Endothelial cell of umbilical vein (primary cell): ENCODE measurements around the gene RAMP2. TPM values are rescaled to one million over a fixed set of nuclear protein-coding genes. Genes with fewer than 3 reads are reported as not detected.

Experiments
- BruUV-seq: library from RNA; stranded (reverse); fragments of 400-500 nt; replicated peaks from 2 replicates; lab custom pipeline; 2021; lab: Mats Ljungman, UMichigan
- CTCF ChIA-PET: fragments of 300-600, 350-600 bp; sonication (Branson Sonifier 250); formaldehyde crosslinking; loops from one replicate; lab custom pipeline; 2021; ENCODE audit warnings: antibody characterized with exemption, inconsistent platforms; lab: Charles Lee
- POLR2A ChIA-PET: fragments of 300-600, 350-600 bp; sonication (Branson Sonifier 250); formaldehyde crosslinking; loops from one replicate; lab custom pipeline; 2021; ENCODE audit warnings: antibody characterized with exemption, inconsistent platforms; lab: Charles Lee
- DNase-seq: peaks from one replicate; pipeline ENCODE4 v3.0.0-alpha.2; 2011; ENCODE audit warnings: low read depth, low spot score
- FAIRE-seq: peaks from 2 replicates; lab custom pipeline; 2011; peaks lifted over from hg19 to GRCh38; lab: Jason Lieb, UNC
- H2AFZ ChIP-seq: 2 replicates; pipeline ENCODE4 v1.6.0; 2012; ENCODE audit warnings: low read depth, low read length, control low read depth, inconsistent platforms
- H3K27ac ChIP-seq: 2 replicates; pipeline ENCODE4 v1.5.1; 2011; ENCODE audit warnings: low read depth, mild to moderate bottlenecking, control low read depth, low read length, moderate library complexity; ENCODE audit not compliant: insufficient read depth
- H3K27me3 ChIP-seq, 2 experiments: 2 replicates each; pipeline versions ENCODE4 v1.6.0 to v1.6.1; 2011; ENCODE audit warnings: low read length in 2 of 2, mixed read lengths in 1 of 2; ENCODE audit not compliant: control insufficient read depth in 2 of 2, insufficient read depth in 2 of 2
- H3K36me3 ChIP-seq, 2 experiments: 2 replicates in 1 of 2; 3 replicates in 1 of 2; pipeline ENCODE4 v1.5.1; 2011; ENCODE audit warnings: low read length in 2 of 2, mild to moderate bottlenecking in 1 of 2, moderate library complexity in 1 of 2; ENCODE audit not compliant: control insufficient read depth in 2 of 2, insufficient read depth in 2 of 2; ENCODE audit errors: extremely low read depth in 1 of 2
- H3K4me1 ChIP-seq: 3 replicates; pipeline ENCODE4 v1.5.1; 2011; ENCODE audit warnings: mild to moderate bottlenecking, low read length; ENCODE audit not compliant: control insufficient read depth, insufficient read depth; ENCODE audit errors: extremely low read depth
- H3K4me2 ChIP-seq: 2 replicates; pipeline ENCODE4 v1.6.1; 2011; ENCODE audit warnings: low read length, control low read depth, mixed read lengths; ENCODE audit not compliant: insufficient read depth
- H3K4me3 ChIP-seq, 3 experiments: fragments of 200-600 bp in 1 of 3; sonication (generic), shearing (Covaris generic) in 1 of 3; replicated peaks in 1 of 3; 2 replicates each; pipeline ENCODE4 v1.5.1; 2011 to 2016; ENCODE audit warnings: control low read depth in 3 of 3, low read length in 3 of 3, mild to moderate bottlenecking in 2 of 3, inconsistent platforms in 1 of 3, low read depth in 1 of 3, moderate library complexity in 1 of 3; ENCODE audit not compliant: insufficient read depth in 1 of 3
- H3K79me2 ChIP-seq: 2 replicates; pipeline ENCODE4 v1.6.0; 2012; ENCODE audit warnings: low read length, inconsistent platforms; ENCODE audit not compliant: control insufficient read depth, insufficient read depth
- H3K9ac ChIP-seq: replicated peaks from 2 replicates; pipeline ENCODE3; 2011; ENCODE audit warnings: low read length, control low read depth; ENCODE audit not compliant: insufficient read depth; ENCODE audit errors: extremely low read depth
- H3K9me1 ChIP-seq: replicated peaks from 3 replicates; pipeline ENCODE4 v1.6.0; 2011; ENCODE audit warnings: mild to moderate bottlenecking, low read length; ENCODE audit not compliant: control insufficient read depth, insufficient read depth; ENCODE audit errors: extremely low read depth
- H3K9me3 ChIP-seq: replicated peaks from 2 replicates; pipeline ENCODE4 v1.5.1; 2012; ENCODE audit warnings: low read length, inconsistent platforms; ENCODE audit not compliant: control insufficient read depth, insufficient read depth
- H4K20me1 ChIP-seq: replicated peaks from 2 replicates; pipeline ENCODE3; 2011; ENCODE audit warnings: mild to moderate bottlenecking, low read length; ENCODE audit not compliant: control insufficient read depth, insufficient read depth; ENCODE audit errors: extremely low read depth
- EZH2 ChIP-seq: IDR thresholded peaks from 2 replicates; pipeline ENCODE4 v1.6.1; 2012; ENCODE audit warnings: borderline replicate concordance, low read depth, mild to moderate bottlenecking, moderate library complexity, low read length, inconsistent platforms; ENCODE audit not compliant: severe bottlenecking
- FOS ChIP-seq: IDR thresholded peaks from 2 replicates; pipeline ENCODE4 v1.6.1; 2011; ENCODE audit warnings: mild to moderate bottlenecking, low read length, moderate library complexity, borderline replicate concordance; ENCODE audit not compliant: insufficient read depth
- GATA2 ChIP-seq: IDR thresholded peaks from 2 replicates; pipeline ENCODE4 v1.7.0; 2011; ENCODE audit warnings: low read depth, mild to moderate bottlenecking, moderate library complexity, mixed read lengths, low read length; ENCODE audit not compliant: insufficient read length, insufficient read depth
- JUN ChIP-seq: IDR thresholded peaks from 2 replicates; pipeline ENCODE4 v1.6.1; 2011; ENCODE audit warnings: borderline replicate concordance, low read depth; ENCODE audit not compliant: insufficient read length, insufficient read depth
- MYC ChIP-seq: IDR thresholded peaks from one replicate; pipeline ENCODE4 v1.6.1; 2011; ENCODE audit warnings: mild to moderate bottlenecking, low read depth, low read length
- POLR2A ChIP-seq: IDR thresholded peaks from 2 replicates; pipeline ENCODE4 v1.6.1; 2012; ENCODE audit warnings: low read depth, mild to moderate bottlenecking, control low read depth, low read length
- POLR2AphosphoS5 ChIP-seq: IDR thresholded peaks from 2 replicates; pipeline ENCODE4 v1.6.1; 2012; ENCODE audit warnings: low read depth, mild to moderate bottlenecking, control low read depth, low read length, moderate library complexity; ENCODE audit not compliant: insufficient read depth
- dilution Hi-C: fragments of 300-500 bp; cut with MboI; formaldehyde crosslinking; loops from one replicate; pipeline ENCODE4 v1.15.0; 2019; ENCODE audit warnings: low sequenced_read_pairs; ENCODE audit not compliant: extremely low pct_ligation_motif_present
- intact Hi-C: fragments of 100-400 bp; cut with micrococcal nuclease; formaldehyde crosslinking; loops from one replicate; pipeline ENCODE4 v1.10.0; 2022
- polyA plus RNA-seq, 4 experiments: library from polyadenylated mRNA; depleted of rRNA in 3 of 4; stranded (reverse) in 3 of 4; unstranded in 1 of 4; fragments of >200 nt; gene quantifications; 2 replicates each; pipeline versions ENCODE4 v1.2.1 to v1.2.3, GENCODE V29; 2011 to 2012; ENCODE audit warnings: missing spikeins in 1 of 4
- total RNA-seq: library from RNA; stranded (reverse); gene quantifications from 2 replicates; pipeline ENCODE4 v1.2.3, GENCODE V29; 2021
- TF ChIP-seq, protein P1 (sequence below): IDR thresholded peaks from 2 replicates; pipeline ENCODE4 v1.6.1; 2011; ENCODE audit not compliant: insufficient read depth, insufficient read length
- TF ChIP-seq, protein P2 (sequence below), 2 donors: IDR thresholded peaks; 1 replicate in 1 of 2; 2 replicates in 1 of 2; pipeline ENCODE4 v1.5.1; 2011; ENCODE audit warnings: low read length in 2 of 2, mild to moderate bottlenecking in 2 of 2, moderate library complexity in 2 of 2, control low read depth in 1 of 2, inconsistent platforms in 1 of 2, low read depth in 1 of 2; ENCODE audit not compliant: insufficient read depth in 1 of 2; ENCODE audit errors: extremely low read depth in 1 of 2

Gene RAMP2
- total and polyA plus RNA-seq, 2 donors (not counting 3 experiments of a cell fraction or from before 2014, with no cell fraction given) = 106 to 192 TPM

DNA sequence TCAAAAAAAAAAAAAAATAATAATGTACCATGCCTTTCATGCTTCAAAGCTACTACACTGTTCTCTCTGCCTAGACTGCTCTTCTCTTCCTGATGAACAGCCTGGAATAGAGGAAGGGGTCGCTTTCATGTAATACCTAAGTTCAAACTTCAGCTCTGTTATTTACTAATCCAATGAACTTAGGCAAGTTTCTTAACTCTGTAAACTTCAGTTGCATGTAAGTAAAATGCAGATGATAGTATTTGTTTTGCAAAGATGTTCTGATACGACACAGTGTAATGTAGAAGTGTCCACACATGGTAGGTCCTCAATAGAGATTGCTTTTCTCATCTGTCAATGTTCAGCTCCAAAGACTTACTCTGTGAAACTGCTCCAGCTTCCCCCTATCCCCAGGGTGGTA lies 30.9 kb downstream of the RAMP2 start:
- intact Hi-C loops (no loop called here), dilution Hi-C loops (no loop called here)
- no peaks in the 10 kb centered on the region for H3K9me1 ChIP-seq
- no peak for FAIRE-seq
- peaks cover 0 to 2% of the 10 kb centered on the region in 2 experiments for H3K36me3 ChIP-seq
- no peaks in the 10 kb centered on the region for H4K20me1 ChIP-seq
- no TSS peak for BruUV-seq
- H3K27ac ChIP-seq = no peak overlapping the region
- no peaks in the 10 kb centered on the region for H3K27me3 ChIP-seq
- no peak overlapping the region for H2AFZ ChIP-seq
- H3K79me2 ChIP-seq = no peaks in the 10 kb centered on the region
- H3K4me1 ChIP-seq = peaks cover under 1% of the 10 kb centered on the region
- TF ChIP-seq EZH2 (no peak), FOS (no peak), POLR2A (no peak), MYC (no peak), GATA2 (no peak), JUN (no peak), POLR2AphosphoS5 (no peak)
- TF ChIP-seq, protein P1, sequence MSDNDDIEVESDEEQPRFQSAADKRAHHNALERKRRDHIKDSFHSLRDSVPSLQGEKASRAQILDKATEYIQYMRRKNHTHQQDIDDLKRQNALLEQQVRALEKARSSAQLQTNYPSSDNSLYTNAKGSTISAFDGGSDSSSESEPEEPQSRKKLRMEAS = no peak
- TF ChIP-seq, protein P2, sequence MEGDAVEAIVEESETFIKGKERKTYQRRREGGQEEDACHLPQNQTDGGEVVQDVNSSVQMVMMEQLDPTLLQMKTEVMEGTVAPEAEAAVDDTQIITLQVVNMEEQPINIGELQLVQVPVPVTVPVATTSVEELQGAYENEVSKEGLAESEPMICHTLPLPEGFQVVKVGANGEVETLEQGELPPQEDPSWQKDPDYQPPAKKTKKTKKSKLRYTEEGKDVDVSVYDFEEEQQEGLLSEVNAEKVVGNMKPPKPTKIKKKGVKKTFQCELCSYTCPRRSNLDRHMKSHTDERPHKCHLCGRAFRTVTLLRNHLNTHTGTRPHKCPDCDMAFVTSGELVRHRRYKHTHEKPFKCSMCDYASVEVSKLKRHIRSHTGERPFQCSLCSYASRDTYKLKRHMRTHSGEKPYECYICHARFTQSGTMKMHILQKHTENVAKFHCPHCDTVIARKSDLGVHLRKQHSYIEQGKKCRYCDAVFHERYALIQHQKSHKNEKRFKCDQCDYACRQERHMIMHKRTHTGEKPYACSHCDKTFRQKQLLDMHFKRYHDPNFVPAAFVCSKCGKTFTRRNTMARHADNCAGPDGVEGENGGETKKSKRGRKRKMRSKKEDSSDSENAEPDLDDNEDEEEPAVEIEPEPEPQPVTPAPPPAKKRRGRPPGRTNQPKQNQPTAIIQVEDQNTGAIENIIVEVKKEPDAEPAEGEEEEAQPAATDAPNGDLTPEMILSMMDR (IDR thresholded peaks at IDR 0.05; ENCODE audit: extremely low read depth in 1 of 2, insufficient read depth in 1 of 2, low read depth in 1 of 2, low read length in 2 of 2) = no peak
- H3K4me3 ChIP-seq = no peak overlapping the region
- CTCF ChIA-PET = no interaction called here
- H3K9ac ChIP-seq = no peak overlapping the region
- no peak for DNase-seq
- H3K9me3 ChIP-seq = no peaks in the 10 kb centered on the region
- H3K4me2 ChIP-seq = no peak overlapping the region
- POLR2A ChIA-PET = no interaction called here
